22Rv1 (cell line): ENCODE data around the gene WNK3.

Experiments used
- ZFX ChIP-seq: fragments of 450-650 bp; IDR thresholded peaks from 2 replicates; pipeline ENCODE4 v1.6.1; 2017; ENCODE audit warnings: antibody characterized with exemption, borderline replicate concordance
- TF ChIP-seq, protein P1 (sequence below): fragments of 450-650 bp; IDR thresholded peaks from 2 replicates; pipeline ENCODE4 v1.5.1; 2017; ENCODE audit warnings: mild to moderate bottlenecking

DNA sequence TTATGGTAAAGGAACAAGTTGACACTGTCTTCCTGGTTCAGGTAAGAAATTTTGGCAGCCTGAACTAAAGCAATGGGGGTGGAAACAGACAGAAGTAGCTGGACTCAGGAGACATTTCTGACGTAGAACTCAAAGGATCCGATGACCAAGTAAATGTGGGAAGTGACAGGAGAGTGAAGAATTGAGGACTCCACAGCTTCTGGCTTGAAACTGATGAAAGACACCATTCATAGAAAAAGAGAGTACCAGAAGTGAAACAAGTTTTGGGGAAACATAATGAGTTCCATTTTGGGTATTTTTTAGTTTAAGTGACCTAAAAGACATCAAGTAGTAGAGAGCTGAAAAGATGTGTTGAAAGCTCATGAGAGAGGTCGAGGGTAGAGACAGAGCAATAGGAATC, 180.5 kb downstream of the WNK3 start:
- TF ChIP-seq, protein P1, sequence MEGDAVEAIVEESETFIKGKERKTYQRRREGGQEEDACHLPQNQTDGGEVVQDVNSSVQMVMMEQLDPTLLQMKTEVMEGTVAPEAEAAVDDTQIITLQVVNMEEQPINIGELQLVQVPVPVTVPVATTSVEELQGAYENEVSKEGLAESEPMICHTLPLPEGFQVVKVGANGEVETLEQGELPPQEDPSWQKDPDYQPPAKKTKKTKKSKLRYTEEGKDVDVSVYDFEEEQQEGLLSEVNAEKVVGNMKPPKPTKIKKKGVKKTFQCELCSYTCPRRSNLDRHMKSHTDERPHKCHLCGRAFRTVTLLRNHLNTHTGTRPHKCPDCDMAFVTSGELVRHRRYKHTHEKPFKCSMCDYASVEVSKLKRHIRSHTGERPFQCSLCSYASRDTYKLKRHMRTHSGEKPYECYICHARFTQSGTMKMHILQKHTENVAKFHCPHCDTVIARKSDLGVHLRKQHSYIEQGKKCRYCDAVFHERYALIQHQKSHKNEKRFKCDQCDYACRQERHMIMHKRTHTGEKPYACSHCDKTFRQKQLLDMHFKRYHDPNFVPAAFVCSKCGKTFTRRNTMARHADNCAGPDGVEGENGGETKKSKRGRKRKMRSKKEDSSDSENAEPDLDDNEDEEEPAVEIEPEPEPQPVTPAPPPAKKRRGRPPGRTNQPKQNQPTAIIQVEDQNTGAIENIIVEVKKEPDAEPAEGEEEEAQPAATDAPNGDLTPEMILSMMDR, result no peak
- no peak for TF ChIP-seq ZFX
